Measurements from ENCODE around the gene DNAH14. TPM values are rescaled to one million over a fixed set of nuclear protein-coding genes. Genes with fewer than 3 reads are reported as not detected.
"Not testable (repeated sequence)": the region's sequence is repeated elsewhere in the genome, so short reads cannot be mapped to it uniquely, and the experiment has no call there.

DNAH14 gene
- total and polyA plus RNA-seq, 3 donors from 2014 or later, result 30.1 to 82.1 (median 37.3) TPM

DNA sequence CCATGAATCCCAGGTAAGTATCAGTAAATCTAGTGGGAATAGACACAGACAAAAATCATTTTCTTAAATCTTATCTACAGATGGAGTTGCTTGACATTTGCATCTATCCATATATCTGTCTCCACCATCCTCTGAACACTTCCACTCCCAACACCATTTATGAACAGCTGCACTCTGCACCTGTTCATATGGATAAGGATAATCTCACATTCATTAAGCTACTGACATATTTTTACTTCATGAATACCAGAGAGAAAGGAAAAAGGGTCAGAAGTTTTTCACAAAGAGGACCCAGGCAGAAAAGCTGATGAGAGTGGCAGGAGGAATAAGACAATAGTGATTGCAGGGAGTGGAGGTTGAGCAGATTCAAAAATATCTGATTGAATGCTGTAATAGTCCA is 222.6 kb downstream of the DNAH14 start:
- DNase-seq, result no peak
- Histone ChIP-seq H3K9me3 (no peaks in the 10 kb centered on the region), H3K36me3 (ENCODE audit: low read depth, missing control alignments) (no peaks in the 10 kb centered on the region), H3K4me1 (no peaks in the 10 kb centered on the region), H3K27ac (no peak overlapping the region), H3K27me3 (no peaks in the 10 kb centered on the region), H3K4me3 (no peak overlapping the region)
- intact Hi-C loops (cut with DNase I; ENCODE audit: low total_unique reads), result no loop called here
- TF ChIP-seq POLR2A (IDR thresholded peaks at IDR 0.05), result no peak

DNA sequence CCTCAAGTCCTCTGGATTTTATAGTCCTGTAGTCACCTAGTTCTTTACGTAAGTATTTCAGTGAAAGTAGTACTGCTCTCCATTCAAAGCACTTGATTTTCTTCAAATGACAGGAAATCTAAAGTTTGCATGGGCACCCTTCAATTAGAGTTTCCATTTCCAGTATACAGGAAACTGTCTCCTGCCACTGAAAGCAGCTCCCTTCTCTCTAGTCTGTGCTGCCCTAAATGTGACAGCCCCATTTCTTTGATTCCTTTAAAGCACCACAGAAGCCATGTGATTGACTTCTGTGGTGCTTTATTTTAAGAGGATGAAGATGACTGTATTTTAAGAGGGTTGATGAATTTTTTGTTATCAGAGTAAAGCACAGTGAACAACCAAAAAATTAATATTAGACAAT is 226.1 kb downstream of the DNAH14 start:
- H3K27ac ChIP-seq, result no peak overlapping the region
- H3K36me3 ChIP-seq (ENCODE audit: low read depth, missing control alignments), result no peaks in the 10 kb centered on the region
- H3K4me1 ChIP-seq, result no peaks in the 10 kb centered on the region
- H3K9me3 ChIP-seq, result no peaks in the 10 kb centered on the region
- TF ChIP-seq, protein P1, sequence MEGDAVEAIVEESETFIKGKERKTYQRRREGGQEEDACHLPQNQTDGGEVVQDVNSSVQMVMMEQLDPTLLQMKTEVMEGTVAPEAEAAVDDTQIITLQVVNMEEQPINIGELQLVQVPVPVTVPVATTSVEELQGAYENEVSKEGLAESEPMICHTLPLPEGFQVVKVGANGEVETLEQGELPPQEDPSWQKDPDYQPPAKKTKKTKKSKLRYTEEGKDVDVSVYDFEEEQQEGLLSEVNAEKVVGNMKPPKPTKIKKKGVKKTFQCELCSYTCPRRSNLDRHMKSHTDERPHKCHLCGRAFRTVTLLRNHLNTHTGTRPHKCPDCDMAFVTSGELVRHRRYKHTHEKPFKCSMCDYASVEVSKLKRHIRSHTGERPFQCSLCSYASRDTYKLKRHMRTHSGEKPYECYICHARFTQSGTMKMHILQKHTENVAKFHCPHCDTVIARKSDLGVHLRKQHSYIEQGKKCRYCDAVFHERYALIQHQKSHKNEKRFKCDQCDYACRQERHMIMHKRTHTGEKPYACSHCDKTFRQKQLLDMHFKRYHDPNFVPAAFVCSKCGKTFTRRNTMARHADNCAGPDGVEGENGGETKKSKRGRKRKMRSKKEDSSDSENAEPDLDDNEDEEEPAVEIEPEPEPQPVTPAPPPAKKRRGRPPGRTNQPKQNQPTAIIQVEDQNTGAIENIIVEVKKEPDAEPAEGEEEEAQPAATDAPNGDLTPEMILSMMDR (IDR thresholded peaks at IDR 0.05), result no peak
- no peak for TF ChIP-seq POLR2A (IDR thresholded peaks at IDR 0.05)
- H3K4me3 ChIP-seq, result no peak overlapping the region
- intact Hi-C loops (cut with DNase I; ENCODE audit: low total_unique reads), result no loop called here
- WGBS, 2 donors, result 79 to 94% methylated on average over 1 of the region's 1 CpG
- H3K27me3 ChIP-seq, result no peaks in the 10 kb centered on the region
- no peak for DNase-seq

DNA sequence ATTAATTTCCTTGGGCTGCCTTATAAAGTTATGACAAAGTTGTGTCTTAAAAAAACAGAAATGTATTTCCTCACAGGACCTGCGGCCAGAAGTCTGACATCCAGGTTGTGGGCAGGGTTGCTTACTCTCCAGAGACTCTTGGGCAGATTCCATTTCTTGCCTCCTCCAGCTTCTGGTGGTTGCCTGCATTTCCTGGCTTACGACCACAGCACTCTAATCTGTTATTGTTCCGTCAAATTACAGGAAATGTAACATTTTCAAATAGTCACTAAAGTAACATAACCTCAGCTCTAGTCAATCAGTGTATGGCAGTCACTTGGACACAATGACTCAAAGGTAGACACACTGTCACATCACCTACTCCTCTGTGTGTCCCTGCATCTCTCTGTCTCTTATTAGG is 226.8 kb downstream of the DNAH14 start:
- no peaks in the 10 kb centered on the region for H3K36me3 ChIP-seq (ENCODE audit: low read depth, missing control alignments)
- no peak for TF ChIP-seq POLR2A (IDR thresholded peaks at IDR 0.05)
- TF ChIP-seq, protein P1 (IDR thresholded peaks at IDR 0.05), result no peak
- H3K27me3 ChIP-seq, result no peaks in the 10 kb centered on the region
- no peaks in the 10 kb centered on the region for H3K9me3 ChIP-seq
- no peak for DNase-seq
- 36 to 40% methylated on average over 3 of the region's 3 CpGs for WGBS, 2 donors
- intact Hi-C loops (cut with DNase I; ENCODE audit: low total_unique reads), result no loop called here
- no peak overlapping the region for H3K4me3 ChIP-seq
- no peaks in the 10 kb centered on the region for H3K4me1 ChIP-seq
- H3K27ac ChIP-seq, result no peak overlapping the region

DNA sequence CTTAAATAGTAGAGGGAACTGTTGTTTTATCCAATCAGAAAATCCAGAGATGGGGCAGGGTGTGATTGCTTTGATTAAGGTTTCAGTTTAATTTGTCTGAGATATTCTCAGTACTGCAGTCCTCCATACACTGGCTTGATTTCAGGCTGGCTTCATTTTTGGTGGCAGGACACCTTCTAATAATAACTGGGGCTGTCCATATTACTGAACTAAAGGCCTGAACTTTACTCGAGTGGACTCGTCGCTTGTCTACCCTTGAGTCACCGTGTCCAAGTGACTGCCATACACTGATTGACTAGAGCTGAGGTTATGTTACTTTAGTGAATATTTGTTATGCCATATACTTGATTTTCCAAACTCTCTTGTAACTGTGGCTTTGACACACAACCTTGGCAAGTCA is 228.8 kb downstream of the DNAH14 start:
- intact Hi-C loops (cut with DNase I; ENCODE audit: low total_unique reads), result no loop called here
- no peak overlapping the region for H3K27ac ChIP-seq
- no peak for DNase-seq
- H3K9me3 ChIP-seq, result no peaks in the 10 kb centered on the region
- no peaks in the 10 kb centered on the region for H3K36me3 ChIP-seq (ENCODE audit: low read depth, missing control alignments)
- H3K27me3 ChIP-seq, result no peaks in the 10 kb centered on the region
- no peaks in the 10 kb centered on the region for H3K4me1 ChIP-seq
- H3K4me3 ChIP-seq, result no peak overlapping the region
- TF ChIP-seq, protein P1 (IDR thresholded peaks at IDR 0.05), result no peak
- no peak for TF ChIP-seq POLR2A (IDR thresholded peaks at IDR 0.05)
- 94 to 97% methylated on average over 4 of the region's 4 CpGs for WGBS, 2 donors

DNA sequence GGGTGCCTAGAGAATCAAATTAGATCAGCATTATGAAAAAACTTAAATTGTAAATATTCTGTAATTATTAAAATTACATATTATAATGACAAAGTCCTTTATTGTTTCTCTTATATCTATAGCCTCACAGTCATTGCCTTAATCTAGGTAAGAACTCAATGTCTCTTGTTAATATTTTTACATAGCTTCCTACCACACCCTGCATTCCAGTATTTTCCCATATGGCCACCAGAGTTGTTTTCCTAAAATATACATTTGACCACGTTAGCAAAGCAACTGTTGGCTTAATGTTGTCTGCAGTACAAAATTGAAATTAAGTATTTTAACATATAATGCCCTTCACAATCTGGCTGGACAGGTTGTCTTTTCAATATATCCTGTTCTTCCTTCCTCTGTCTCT is 230.3 kb downstream of the DNAH14 start:
- Histone ChIP-seq H3K27ac (no peak overlapping the region), H3K4me3 (no peak overlapping the region), H3K9me3 (no peaks in the 10 kb centered on the region), H3K36me3 (ENCODE audit: low read depth, missing control alignments) (no peaks in the 10 kb centered on the region), H3K4me1 (no peaks in the 10 kb centered on the region), H3K27me3 (no peaks in the 10 kb centered on the region)
- DNase-seq, result no peak
- TF ChIP-seq POLR2A (IDR thresholded peaks at IDR 0.05), result no peak
- TF ChIP-seq, protein P1 (IDR thresholded peaks at IDR 0.05), result no peak
- 62 to 71% methylated on average over 1 of the region's 1 CpG for WGBS, 2 donors
- intact Hi-C loops (cut with DNase I; ENCODE audit: low total_unique reads), result no loop called here

DNA sequence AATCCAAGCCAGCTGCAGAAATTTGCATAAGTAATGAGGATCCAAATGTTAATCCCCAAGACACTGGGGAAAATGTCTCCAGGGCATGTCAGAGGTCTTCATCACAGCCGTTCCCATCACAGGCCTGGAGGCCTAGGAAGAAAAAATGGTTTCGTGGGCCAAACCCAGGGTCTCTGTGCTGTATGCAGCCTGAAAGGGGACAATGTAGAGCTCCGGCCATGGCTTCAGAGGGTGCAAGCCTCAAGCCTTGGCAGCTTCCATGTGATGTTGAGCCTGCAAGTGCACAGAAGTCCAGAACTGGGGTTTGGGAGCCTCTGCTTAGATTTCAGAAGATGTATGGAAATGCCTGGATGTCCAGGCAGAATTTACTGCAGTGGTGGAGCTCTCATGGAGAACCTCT is 247.9 kb downstream of the DNAH14 start:
- DNase-seq; H3K9me3 ChIP-seq; H3K4me3 ChIP-seq; H3K27ac ChIP-seq; H3K4me1 ChIP-seq; H3K27me3 ChIP-seq; intact Hi-C loops (cut with DNase I; ENCODE audit: low total_unique reads); H3K36me3 ChIP-seq (ENCODE audit: low read depth, missing control alignments): not testable (repeated sequence)
- WGBS, 2 donors, result 83 to 86% methylated on average over 3 of the region's 3 CpGs
